Osteocyte (in vitro differentiated cells): ENCODE results near the gene DISP2. TPM values are rescaled to one million over a fixed set of nuclear protein-coding genes. Genes with fewer than 3 reads are reported as not detected.

Experiments
- DNase-seq: peaks from one replicate; pipeline ENCODE4 v3.0.0; 2021; ENCODE audit warnings: mixed read lengths; ENCODE audit not compliant: unreplicated experiment; ENCODE audit errors: extremely low spot score
- H3K27ac Mint-ChIP-seq: one replicate; pipeline ENCODE4 v1.8.0; 2021; ENCODE audit warnings: mild to moderate bottlenecking, mixed read lengths; ENCODE audit not compliant: unreplicated experiment
- H3K27me3 Mint-ChIP-seq: one replicate; pipeline ENCODE4 v1.8.0; 2021; ENCODE audit warnings: mixed read lengths; ENCODE audit not compliant: unreplicated experiment
- H3K36me3 Mint-ChIP-seq: one replicate; pipeline ENCODE4 v1.8.0; 2021; ENCODE audit warnings: mixed read lengths; ENCODE audit not compliant: unreplicated experiment
- H3K4me1 Mint-ChIP-seq: one replicate; pipeline ENCODE4 v1.8.0; 2021; ENCODE audit warnings: mixed read lengths; ENCODE audit not compliant: unreplicated experiment
- H3K4me3 Mint-ChIP-seq: one replicate; pipeline ENCODE4 v1.8.0; 2021; ENCODE audit warnings: mild to moderate bottlenecking, moderate library complexity, mixed read lengths; ENCODE audit not compliant: unreplicated experiment
- H3K9me3 Mint-ChIP-seq: one replicate; pipeline ENCODE4 v1.8.0; 2021; ENCODE audit warnings: mixed read lengths; ENCODE audit not compliant: unreplicated experiment
- CTCF ChIP-seq: fragments of 200-600 bp; sonication (generic); IDR thresholded peaks from 2 replicates; pipeline ENCODE4 v1.5.0; 2021; ENCODE audit warnings: antibody characterized with exemption, mild to moderate bottlenecking, moderate library complexity
- total RNA-seq: library from RNA; stranded (reverse); gene quantifications from 2 replicates; pipeline ENCODE4 v1.2.1, GENCODE V29; 2021

DISP2 gene
- total RNA-seq, 1 donor from 2014 or later, result 1.5 TPM

- no peak overlapping the region for H3K27ac Mint-ChIP-seq
- H3K4me3 Mint-ChIP-seq, result no peak overlapping the region
- H3K27me3 Mint-ChIP-seq, result peaks cover 10% of the 10 kb centered on the region
- H3K9me3 Mint-ChIP-seq, result no peaks in the 10 kb centered on the region
- no peak for TF ChIP-seq CTCF
- peaks cover 14% of the 10 kb centered on the region for H3K4me1 Mint-ChIP-seq
- no peak for DNase-seq
- no peaks in the 10 kb centered on the region for H3K36me3 Mint-ChIP-seq
Observed at GRCh38 chr15:40312370-40313158, 45.5 kb upstream of the DISP2 start.

- H3K36me3 Mint-ChIP-seq, result no peaks in the 10 kb centered on the region
- H3K4me3 Mint-ChIP-seq, result no peak overlapping the region
- no peak for DNase-seq
- no peaks in the 10 kb centered on the region for H3K9me3 Mint-ChIP-seq
- TF ChIP-seq CTCF, result no peak
- peaks cover 10% of the 10 kb centered on the region for H3K27me3 Mint-ChIP-seq
- H3K27ac Mint-ChIP-seq, result no peak overlapping the region
- peaks cover 14% of the 10 kb centered on the region for H3K4me1 Mint-ChIP-seq
Observed at GRCh38 chr15:40313531-40314398, 44.3 kb upstream of the DISP2 start.

- Mint-ChIP-seq H3K27me3 (peaks cover 10% of the 10 kb centered on the region), H3K4me1 (peaks cover 12% of the 10 kb centered on the region), H3K27ac (no peak overlapping the region), H3K36me3 (no peaks in the 10 kb centered on the region), H3K4me3 (no peak overlapping the region), H3K9me3 (no peaks in the 10 kb centered on the region)
- no peak for DNase-seq
- TF ChIP-seq CTCF, result no peak
Observed at GRCh38 chr15:40314723-40315276, 43.2 kb upstream of the DISP2 start.

GRCh38 chr15:40316931-40317330, 41.1 kb upstream of the DISP2 start:
- no peaks in the 10 kb centered on the region for H3K9me3 Mint-ChIP-seq
- H3K4me1 Mint-ChIP-seq, result peaks cover 21% of the 10 kb centered on the region
- no peak overlapping the region for H3K27ac Mint-ChIP-seq
- H3K36me3 Mint-ChIP-seq, result no peaks in the 10 kb centered on the region
- no peak overlapping the region for H3K4me3 Mint-ChIP-seq
- no peak for TF ChIP-seq CTCF
- DNase-seq, result no peak
- H3K27me3 Mint-ChIP-seq, result peaks cover 5% of the 10 kb centered on the region

GRCh38 chr15:40317580-40317979, 40.4 kb upstream of the DISP2 start:
- H3K36me3 Mint-ChIP-seq, result no peaks in the 10 kb centered on the region
- no peak overlapping the region for H3K27ac Mint-ChIP-seq
- no peak for DNase-seq
- H3K4me3 Mint-ChIP-seq, result no peak overlapping the region
- no peak for TF ChIP-seq CTCF
- peaks cover 27% of the 10 kb centered on the region for H3K4me1 Mint-ChIP-seq
- no peaks in the 10 kb centered on the region for H3K9me3 Mint-ChIP-seq
- peaks cover under 1% of the 10 kb centered on the region for H3K27me3 Mint-ChIP-seq
